OCI-LY1 (cell line): ENCODE results near the gene YPEL2.

Source experiments
- H2AFZ ChIP-seq: fragments of 200-600 bp; sonication (generic), shearing (Covaris generic); 2 replicates; pipeline ENCODE4 v1.6.0; 2014; ENCODE audit warnings: antibody characterized with exemption, mild to moderate bottlenecking, low read length
- H3F3A ChIP-seq: fragments of 200-600 bp; sonication (generic), shearing (Covaris generic); 2 replicates; pipeline ENCODE4 v1.6.0; 2014; ENCODE audit warnings: mild to moderate bottlenecking, antibody characterized with exemption, low read length, moderate library complexity; ENCODE audit not compliant: insufficient read depth
- H3K27ac ChIP-seq: fragments of 200-600 bp; sonication (generic); 2 replicates; pipeline ENCODE4 v1.5.1; 2014; ENCODE audit warnings: low read length, mixed run types, mild to moderate bottlenecking, low read depth; ENCODE audit not compliant: poor library complexity, severe bottlenecking
- H3K27me3 ChIP-seq: fragments of 200-600 bp; sonication (generic); 2 replicates; pipeline ENCODE4 v1.6.0; 2014; ENCODE audit warnings: antibody characterized with exemption, mild to moderate bottlenecking, low read length, moderate library complexity; ENCODE audit not compliant: insufficient read depth
- H3K36me3 ChIP-seq: fragments of 200-600 bp; sonication (generic); 2 replicates; pipeline ENCODE4 v1.6.1; 2014; ENCODE audit warnings: mild to moderate bottlenecking, antibody characterized with exemption, low read length, moderate library complexity, mixed read lengths; ENCODE audit not compliant: insufficient read depth
- H3K4me1 ChIP-seq: fragments of 200-600 bp; sonication (generic); 2 replicates; pipeline ENCODE4 v1.5.1; 2014; ENCODE audit warnings: mild to moderate bottlenecking, low read length, moderate library complexity; ENCODE audit not compliant: insufficient read depth, severe bottlenecking
- H3K4me2 ChIP-seq: fragments of 200-600 bp; sonication (generic), shearing (Covaris generic); 2 replicates; pipeline ENCODE4 v1.6.1; 2014; ENCODE audit warnings: low read length
- H3K4me3 ChIP-seq: fragments of 200-600 bp; sonication (generic); 2 replicates; pipeline ENCODE4 v1.5.1; 2014; ENCODE audit warnings: low read length, low read depth, mild to moderate bottlenecking, mixed read lengths; ENCODE audit not compliant: poor library complexity, severe bottlenecking
- H3K79me2 ChIP-seq: fragments of 200-600 bp; shearing (Covaris generic); 2 replicates; pipeline ENCODE4 v1.6.1; 2016; ENCODE audit warnings: mixed run types, low read length, mixed read lengths; ENCODE audit not compliant: insufficient read depth
- H3K9ac ChIP-seq: fragments of 200-600 bp; sonication (generic), shearing (Covaris generic); 2 replicates; pipeline ENCODE4 v1.6.1; 2014; ENCODE audit warnings: mild to moderate bottlenecking, low read length, mixed read lengths
- H3K9me2 ChIP-seq: fragments of 200-600 bp; sonication (generic), shearing (Covaris generic); 2 replicates; pipeline ENCODE4 v1.6.1; 2014; ENCODE audit warnings: low read depth, mild to moderate bottlenecking, low read length, mixed read lengths
- H3K9me3 ChIP-seq: fragments of 200-600 bp; shearing (Covaris generic); 2 replicates; pipeline ENCODE4 v1.6.1; 2014; ENCODE audit warnings: low read length, mixed read lengths
- H4K20me1 ChIP-seq: fragments of 200-600 bp; sonication (generic), shearing (Covaris generic); 2 replicates; pipeline ENCODE4 v1.6.0; 2016; ENCODE audit warnings: mild to moderate bottlenecking, low read length; ENCODE audit not compliant: insufficient read depth
- EZH2 ChIP-seq: fragments of 200-600 bp; sonication (generic), shearing (Covaris generic); IDR thresholded peaks from 2 replicates; pipeline ENCODE4 v1.8.0; 2017; ENCODE audit warnings: borderline replicate concordance, mixed run types, mild to moderate bottlenecking, antibody characterized with exemption, low read length, moderate library complexity, mixed read lengths
- TF ChIP-seq, protein P1 (sequence below): fragments of 200-600 bp; sonication (generic), shearing (Covaris generic); IDR thresholded peaks from 2 replicates; pipeline ENCODE4 v1.5.1; 2017; ENCODE audit warnings: mild to moderate bottlenecking, antibody characterized with exemption, low read length, moderate library complexity, mixed read lengths

YPEL2 gene

GRCh38 chr17:59397316-59398073 is 66.0 kb downstream of the YPEL2 start:
- no peaks in the 10 kb centered on the region for H3K36me3 ChIP-seq
- H3K27ac ChIP-seq, result no peak overlapping the region
- H2AFZ ChIP-seq, result no peak overlapping the region
- H3K27me3 ChIP-seq, result no peaks in the 10 kb centered on the region
- H3K9ac ChIP-seq, result no peak overlapping the region
- H3K79me2 ChIP-seq, result no peaks in the 10 kb centered on the region
- H4K20me1 ChIP-seq, result no peaks in the 10 kb centered on the region
- H3K9me2 ChIP-seq, result no peaks in the 10 kb centered on the region
- TF ChIP-seq, protein P1, sequence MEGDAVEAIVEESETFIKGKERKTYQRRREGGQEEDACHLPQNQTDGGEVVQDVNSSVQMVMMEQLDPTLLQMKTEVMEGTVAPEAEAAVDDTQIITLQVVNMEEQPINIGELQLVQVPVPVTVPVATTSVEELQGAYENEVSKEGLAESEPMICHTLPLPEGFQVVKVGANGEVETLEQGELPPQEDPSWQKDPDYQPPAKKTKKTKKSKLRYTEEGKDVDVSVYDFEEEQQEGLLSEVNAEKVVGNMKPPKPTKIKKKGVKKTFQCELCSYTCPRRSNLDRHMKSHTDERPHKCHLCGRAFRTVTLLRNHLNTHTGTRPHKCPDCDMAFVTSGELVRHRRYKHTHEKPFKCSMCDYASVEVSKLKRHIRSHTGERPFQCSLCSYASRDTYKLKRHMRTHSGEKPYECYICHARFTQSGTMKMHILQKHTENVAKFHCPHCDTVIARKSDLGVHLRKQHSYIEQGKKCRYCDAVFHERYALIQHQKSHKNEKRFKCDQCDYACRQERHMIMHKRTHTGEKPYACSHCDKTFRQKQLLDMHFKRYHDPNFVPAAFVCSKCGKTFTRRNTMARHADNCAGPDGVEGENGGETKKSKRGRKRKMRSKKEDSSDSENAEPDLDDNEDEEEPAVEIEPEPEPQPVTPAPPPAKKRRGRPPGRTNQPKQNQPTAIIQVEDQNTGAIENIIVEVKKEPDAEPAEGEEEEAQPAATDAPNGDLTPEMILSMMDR, result no peak
- no peak for TF ChIP-seq EZH2
- H3K4me3 ChIP-seq, result no peak overlapping the region
- H3K9me3 ChIP-seq, result no peaks in the 10 kb centered on the region
- H3K4me2 ChIP-seq, result no peak overlapping the region
- no peaks in the 10 kb centered on the region for H3K4me1 ChIP-seq
- no peaks in the 10 kb centered on the region for H3F3A ChIP-seq

- no peaks in the 10 kb centered on the region for H3F3A ChIP-seq
- H2AFZ ChIP-seq, result no peak overlapping the region
- no peak overlapping the region for H3K4me2 ChIP-seq
- H3K9me2 ChIP-seq, result no peaks in the 10 kb centered on the region
- H3K4me3 ChIP-seq, result no peak overlapping the region
- no peaks in the 10 kb centered on the region for H3K79me2 ChIP-seq
- no peaks in the 10 kb centered on the region for H4K20me1 ChIP-seq
- no peaks in the 10 kb centered on the region for H3K27me3 ChIP-seq
- TF ChIP-seq, protein P1, result no peak
- no peak for TF ChIP-seq EZH2
- H3K36me3 ChIP-seq, result no peaks in the 10 kb centered on the region
- no peaks in the 10 kb centered on the region for H3K9me3 ChIP-seq
- no peaks in the 10 kb centered on the region for H3K4me1 ChIP-seq
- no peak overlapping the region for H3K27ac ChIP-seq
- H3K9ac ChIP-seq, result no peak overlapping the region
Observed at GRCh38 chr17:59399914-59400313, 68.5 kb downstream of the YPEL2 start.

GRCh38 chr17:59400858-59401257 is 69.4 kb downstream of the YPEL2 start:
- H4K20me1 ChIP-seq, result no peaks in the 10 kb centered on the region
- H3F3A ChIP-seq, result no peaks in the 10 kb centered on the region
- H3K36me3 ChIP-seq, result no peaks in the 10 kb centered on the region
- no peaks in the 10 kb centered on the region for H3K79me2 ChIP-seq
- H3K9ac ChIP-seq, result no peak overlapping the region
- H3K27ac ChIP-seq, result no peak overlapping the region
- no peaks in the 10 kb centered on the region for H3K9me3 ChIP-seq
- no peak for TF ChIP-seq EZH2
- TF ChIP-seq, protein P1, result no peak
- H3K9me2 ChIP-seq, result no peaks in the 10 kb centered on the region
- no peak overlapping the region for H3K4me2 ChIP-seq
- H3K4me1 ChIP-seq, result no peaks in the 10 kb centered on the region
- H3K4me3 ChIP-seq, result no peak overlapping the region
- H3K27me3 ChIP-seq, result no peaks in the 10 kb centered on the region
- no peak overlapping the region for H2AFZ ChIP-seq
